GM21515 (cell line): ENCODE results near the gene KIF26B.
"Not testable (repeated sequence)": the region's sequence is repeated elsewhere in the genome, so short reads cannot be mapped to it uniquely, and the experiment has no call there.

ENCODE experiments used
- ATAC-seq: cut with Tn5 transposase; IDR thresholded peaks from one replicate; pipeline ENCODE4 v1.9.1; 2021; ENCODE audit not compliant: unreplicated experiment

Gene KIF26B

GRCh38 chr1:245377854-245378253 is 223.1 kb downstream of the KIF26B start:
- ATAC-seq: no peak

- no peak for ATAC-seq
Measured at GRCh38 chr1:245378311-245378722, 223.5 kb downstream of the KIF26B start.

GRCh38 chr1:245378745-245379144 is 224.0 kb downstream of the KIF26B start:
- ATAC-seq: no peak

GRCh38 chr1:245380790-245381535 is 226.2 kb downstream of the KIF26B start:
- no peak for ATAC-seq

GRCh38 chr1:245382981-245383380 is 228.2 kb downstream of the KIF26B start:
- ATAC-seq: no peak

- no peak for ATAC-seq
Measured at GRCh38 chr1:245383396-245384330, 228.9 kb downstream of the KIF26B start.

GRCh38 chr1:245386297-245386971 is 231.6 kb downstream of the KIF26B start:
- ATAC-seq: no peak

- ATAC-seq: no peak
Measured at GRCh38 chr1:245388687-245389086, 233.9 kb downstream of the KIF26B start.

GRCh38 chr1:245389873-245390272 is 235.1 kb downstream of the KIF26B start:
- ATAC-seq: no peak

- ATAC-seq: no peak
Measured at GRCh38 chr1:245390975-245391374, 236.2 kb downstream of the KIF26B start.

GRCh38 chr1:245393694-245394093 is 238.9 kb downstream of the KIF26B start:
- no peak for ATAC-seq

GRCh38 chr1:245395680-245396079 is 240.9 kb downstream of the KIF26B start:
- no peak for ATAC-seq

GRCh38 chr1:245396615-245397014 is 241.8 kb downstream of the KIF26B start:
- ATAC-seq: no peak

GRCh38 chr1:245397771-245398170 is 243.0 kb downstream of the KIF26B start:
- no peak for ATAC-seq

- ATAC-seq: no peak
Measured at GRCh38 chr1:245398180-245398579, 243.4 kb downstream of the KIF26B start.

- ATAC-seq: no peak
Measured at GRCh38 chr1:245401881-245402587, 247.2 kb downstream of the KIF26B start.

GRCh38 chr1:245402998-245403397 is 248.2 kb downstream of the KIF26B start:
- not testable (repeated sequence) for ATAC-seq

- no peak for ATAC-seq
Measured at GRCh38 chr1:245404527-245404926, 249.7 kb downstream of the KIF26B start.

- no peak for ATAC-seq
Measured at GRCh38 chr1:245404952-245405351, 250.2 kb downstream of the KIF26B start.

- ATAC-seq: no peak
Measured at GRCh38 chr1:245406426-245406825, 251.6 kb downstream of the KIF26B start.

- no peak for ATAC-seq
Measured at GRCh38 chr1:245407983-245408382, 253.2 kb downstream of the KIF26B start.
